Activated CD4-positive, alpha-beta T cell treated with anti-CD3 and anti-CD28 coated beads for 24 hours (primary cell): Measurements from ENCODE around the gene ABCA4.

ENCODE experiments used
- DNase-seq, 2 donors: peaks; one replicate each; pipeline ENCODE4 v3.0.0-alpha.2; 2020; ENCODE audit warnings: low read depth in 2 of 2

Gene ABCA4

GRCh38 chr1:94104776-94105580 lies 16.0 kb downstream of the ABCA4 start:
- DNase-seq = no peak

- DNase-seq = no peak
These were observed 16.7 kb downstream of the ABCA4 start for GRCh38 chr1:94104127-94104684.

GRCh38 chr1:94103608-94104007 lies 17.3 kb downstream of the ABCA4 start:
- no peak for DNase-seq

- no peak for DNase-seq
These were observed 19.1 kb downstream of the ABCA4 start for GRCh38 chr1:94101613-94102525.

- DNase-seq = no peak
These were observed 19.9 kb downstream of the ABCA4 start for GRCh38 chr1:94100785-94101612.

GRCh38 chr1:94100129-94100784 lies 20.7 kb downstream of the ABCA4 start:
- DNase-seq = no peak

GRCh38 chr1:94099303-94099702 lies 21.6 kb downstream of the ABCA4 start:
- DNase-seq = no peak

- no peak for DNase-seq
These were observed 22.3 kb downstream of the ABCA4 start for GRCh38 chr1:94098585-94099111.

GRCh38 chr1:94096797-94097549 lies 24.0 kb downstream of the ABCA4 start:
- no peak for DNase-seq

GRCh38 chr1:94095744-94096469 lies 25.0 kb downstream of the ABCA4 start:
- DNase-seq = no peak

GRCh38 chr1:94095112-94095637 lies 25.8 kb downstream of the ABCA4 start:
- no peak for DNase-seq

GRCh38 chr1:94094469-94095111 lies 26.4 kb downstream of the ABCA4 start:
- DNase-seq = no peak

- no peak for DNase-seq
These were observed 27.0 kb downstream of the ABCA4 start for GRCh38 chr1:94093996-94094395.

GRCh38 chr1:94093396-94093795 lies 27.6 kb downstream of the ABCA4 start:
- DNase-seq = no peak

GRCh38 chr1:94092210-94092613 lies 28.7 kb downstream of the ABCA4 start:
- DNase-seq = no peak

- no peak for DNase-seq
These were observed 30.2 kb downstream of the ABCA4 start for GRCh38 chr1:94090761-94091160.

GRCh38 chr1:94087193-94087592 lies 33.8 kb downstream of the ABCA4 start:
- DNase-seq = no peak

GRCh38 chr1:94084547-94084946 lies 36.4 kb downstream of the ABCA4 start:
- DNase-seq = no peak

GRCh38 chr1:94084085-94084484 lies 36.9 kb downstream of the ABCA4 start:
- no peak for DNase-seq
